ENCODE results near the gene STX5. TPM values are rescaled to one million over a fixed set of nuclear protein-coding genes. Genes with fewer than 3 reads are reported as not detected.

STX5 gene
- total and polyA plus RNA-seq, 7 donors = 27.1 to 37.8 (median 30.7) TPM

DNA sequence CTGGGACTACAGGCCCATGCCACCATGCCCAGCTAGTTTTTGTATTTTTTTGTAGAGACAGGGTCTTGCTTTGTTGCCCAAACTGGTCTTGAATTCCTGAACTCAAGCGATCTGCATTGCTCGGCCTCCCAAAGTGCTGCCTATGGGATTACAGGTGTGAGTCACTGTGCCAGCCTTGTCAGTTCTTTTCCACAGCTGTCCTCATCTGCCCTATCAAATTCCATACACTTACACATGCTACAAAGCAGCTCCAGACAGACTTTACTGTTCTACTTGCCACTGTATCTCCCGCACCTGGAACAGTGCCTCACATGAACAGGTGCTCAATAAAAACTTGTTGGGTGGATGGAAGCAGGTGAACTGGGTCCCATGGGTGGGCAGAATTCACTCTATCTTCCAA, 8.2 kb downstream of the STX5 start:
- TF ChIP-seq EP300 (IDR thresholded peaks at IDR 0.05) = no peak
- no peak for TF ChIP-seq POLR2A (IDR thresholded peaks at IDR 0.05)
- TF ChIP-seq POLR2AphosphoS5 (IDR thresholded peaks at IDR 0.05) = no peak
- TF ChIP-seq, protein P1, sequence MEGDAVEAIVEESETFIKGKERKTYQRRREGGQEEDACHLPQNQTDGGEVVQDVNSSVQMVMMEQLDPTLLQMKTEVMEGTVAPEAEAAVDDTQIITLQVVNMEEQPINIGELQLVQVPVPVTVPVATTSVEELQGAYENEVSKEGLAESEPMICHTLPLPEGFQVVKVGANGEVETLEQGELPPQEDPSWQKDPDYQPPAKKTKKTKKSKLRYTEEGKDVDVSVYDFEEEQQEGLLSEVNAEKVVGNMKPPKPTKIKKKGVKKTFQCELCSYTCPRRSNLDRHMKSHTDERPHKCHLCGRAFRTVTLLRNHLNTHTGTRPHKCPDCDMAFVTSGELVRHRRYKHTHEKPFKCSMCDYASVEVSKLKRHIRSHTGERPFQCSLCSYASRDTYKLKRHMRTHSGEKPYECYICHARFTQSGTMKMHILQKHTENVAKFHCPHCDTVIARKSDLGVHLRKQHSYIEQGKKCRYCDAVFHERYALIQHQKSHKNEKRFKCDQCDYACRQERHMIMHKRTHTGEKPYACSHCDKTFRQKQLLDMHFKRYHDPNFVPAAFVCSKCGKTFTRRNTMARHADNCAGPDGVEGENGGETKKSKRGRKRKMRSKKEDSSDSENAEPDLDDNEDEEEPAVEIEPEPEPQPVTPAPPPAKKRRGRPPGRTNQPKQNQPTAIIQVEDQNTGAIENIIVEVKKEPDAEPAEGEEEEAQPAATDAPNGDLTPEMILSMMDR (IDR thresholded peaks at IDR 0.05) = no peak
- intact Hi-C loops (cut with DNase I) = no loop called here
- Histone ChIP-seq H3K4me1 (peaks cover 0 to 7% (median 3%) of the 10 kb centered on the region in 4 donors), H3K9me3 (no peaks in the 10 kb centered on the region), H3K27me3 (no peaks in the 10 kb centered on the region), H3K36me3 (peaks cover 62 to 99% (median 78%) of the 10 kb centered on the region in 4 donors), H3K4me3 (no peak overlapping the region), H3K27ac (no peak overlapping the region)
- WGBS, 2 donors = 93 to 96% methylated on average over 3 of the region's 3 CpGs
- no peak for DNase-seq

DNA sequence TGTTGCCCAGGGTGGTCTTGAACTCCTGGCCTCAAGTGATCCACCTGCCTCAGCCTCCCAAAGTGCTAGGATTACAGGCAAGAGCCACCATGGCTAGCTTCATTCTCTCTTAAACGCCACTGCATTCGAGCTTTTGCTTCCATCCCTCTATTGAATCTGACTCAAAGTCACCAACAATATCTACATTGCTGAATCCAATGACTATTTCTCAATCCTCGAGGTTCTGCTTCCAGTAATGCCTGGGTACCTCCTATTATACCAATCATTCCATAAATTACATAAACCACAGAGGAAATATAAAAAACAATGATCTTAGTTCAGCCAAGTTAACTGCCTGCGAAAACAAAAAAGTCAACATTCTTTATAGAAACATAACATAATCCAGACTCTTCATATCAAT, 14.7 kb downstream of the STX5 start:
- no peak overlapping the region for H3K27ac ChIP-seq

DNA sequence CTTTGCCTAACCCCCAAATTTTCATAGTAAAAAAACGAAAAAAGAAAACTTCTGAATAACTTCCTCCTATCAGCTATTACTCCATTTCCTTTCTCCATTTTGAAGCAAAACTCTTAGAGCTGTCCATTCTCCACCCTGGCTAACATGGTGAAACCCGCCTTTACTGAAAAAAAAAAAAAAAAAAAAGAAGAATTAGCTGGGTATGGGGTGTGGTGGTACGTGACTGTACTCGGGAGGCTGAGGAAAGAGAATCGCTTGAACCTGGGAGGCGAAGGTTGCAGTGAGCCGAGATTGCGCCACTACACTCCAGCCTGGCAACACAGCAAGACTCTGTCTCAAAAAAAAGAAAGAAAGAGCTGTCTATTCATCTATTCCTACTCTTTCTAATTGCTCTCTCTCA, 15.3 kb downstream of the STX5 start:
- WGBS, 2 donors = 89% methylated on average over 8 of the region's 8 CpGs
- Histone ChIP-seq H3K36me3 (peaks cover 15 to 76% (median 26%) of the 10 kb centered on the region in 4 donors), H3K4me3 (no peak overlapping the region), H3K27ac (no peak overlapping the region), H3K4me1 (no peaks in the 10 kb centered on the region), H3K9me3 (no peaks in the 10 kb centered on the region), H3K27me3 (no peaks in the 10 kb centered on the region)
- TF ChIP-seq POLR2AphosphoS5 (IDR thresholded peaks at IDR 0.05) (no peak), POLR2A (IDR thresholded peaks at IDR 0.05) (no peak), EP300 (IDR thresholded peaks at IDR 0.05) (no peak)
- TF ChIP-seq, protein P1 (IDR thresholded peaks at IDR 0.05) = no peak
- intact Hi-C loops (cut with DNase I) = no loop called here
- DNase-seq = no peak

More for the DNA sequence above, 14.7 kb downstream of the STX5 start:
- no peaks in the 10 kb centered on the region for H3K27me3 ChIP-seq
- peaks cover 15 to 82% (median 32%) of the 10 kb centered on the region in 4 donors for H3K36me3 ChIP-seq
- no peak overlapping the region for H3K4me3 ChIP-seq
- WGBS, 2 donors = 93 to 95% methylated on average over 4 of the region's 4 CpGs
- intact Hi-C loops (cut with DNase I) = no loop called here
- H3K4me1 ChIP-seq = no peaks in the 10 kb centered on the region
- H3K9me3 ChIP-seq = no peaks in the 10 kb centered on the region
- TF ChIP-seq POLR2AphosphoS5 (IDR thresholded peaks at IDR 0.05) (no peak), EP300 (IDR thresholded peaks at IDR 0.05) (no peak), POLR2A (IDR thresholded peaks at IDR 0.05) (no peak)
- TF ChIP-seq, protein P1 (IDR thresholded peaks at IDR 0.05) = no peak
- no peak for DNase-seq

DNA sequence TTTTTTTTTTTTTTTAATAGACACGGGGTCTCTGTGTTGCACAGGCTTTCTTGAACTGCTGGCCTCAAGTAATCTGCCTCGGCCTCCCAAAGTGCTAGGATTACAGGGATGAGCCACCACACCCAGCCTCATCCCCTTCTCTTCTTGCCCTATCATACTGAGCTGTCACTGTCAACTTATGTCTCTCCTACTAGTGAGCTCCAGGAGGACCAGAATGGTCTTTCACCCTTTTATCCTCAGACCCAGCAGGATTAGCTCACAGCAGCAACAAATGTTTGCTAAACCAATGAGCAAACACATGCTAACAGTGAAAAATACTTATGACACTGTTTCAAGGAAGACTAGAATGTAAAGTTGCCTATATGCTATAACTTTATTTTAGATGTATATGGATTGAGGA, 20.2 kb downstream of the STX5 start:
- H3K9me3 ChIP-seq = no peaks in the 10 kb centered on the region
- no peak overlapping the region for H3K4me3 ChIP-seq
- no peaks in the 10 kb centered on the region for H3K27me3 ChIP-seq
- no peak for DNase-seq
- no peak overlapping the region for H3K27ac ChIP-seq
- WGBS, 2 donors = 84 to 89% methylated on average over 2 of the region's 2 CpGs
- TF ChIP-seq EP300 (IDR thresholded peaks at IDR 0.05) = no peak
- TF ChIP-seq, protein P1 (IDR thresholded peaks at IDR 0.05) = no peak
- no peak for TF ChIP-seq POLR2A (IDR thresholded peaks at IDR 0.05)
- TF ChIP-seq POLR2AphosphoS5 (IDR thresholded peaks at IDR 0.05) = no peak
- H3K4me1 ChIP-seq = no peaks in the 10 kb centered on the region
- intact Hi-C loops (cut with DNase I) = no loop called here
- peaks cover 0 to 34% (median 2%) of the 10 kb centered on the region in 4 donors for H3K36me3 ChIP-seq

DNA sequence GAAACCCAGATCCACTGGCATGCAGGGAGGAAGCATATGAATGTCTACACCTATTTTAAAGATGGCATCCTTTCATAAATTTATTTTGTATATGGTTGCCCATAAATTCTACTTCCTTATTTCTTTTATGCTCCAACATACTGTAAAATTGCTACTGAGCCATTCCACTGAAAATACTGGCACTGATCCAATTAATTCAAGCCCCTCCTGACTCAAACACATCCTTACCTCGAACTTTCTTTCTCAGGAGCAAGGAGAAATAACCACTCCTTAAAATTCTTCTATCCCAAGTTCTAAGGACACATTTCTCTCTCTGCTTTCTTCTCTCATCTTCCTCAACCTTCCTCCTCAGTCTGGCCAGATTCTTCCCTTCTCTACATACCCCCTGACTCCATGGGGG, 21.1 kb downstream of the STX5 start:
- Histone ChIP-seq H3K36me3 (peaks cover 0 to 25% (median 2%) of the 10 kb centered on the region in 4 donors), H3K27me3 (no peaks in the 10 kb centered on the region), H3K9me3 (no peaks in the 10 kb centered on the region), H3K4me3 (no peak overlapping the region), H3K4me1 (peaks cover 0 to 8% (median 4%) of the 10 kb centered on the region in 4 donors), H3K27ac (no peak overlapping the region)
- intact Hi-C loops (cut with DNase I) = no loop called here
- DNase-seq = no peak
- TF ChIP-seq EP300 (IDR thresholded peaks at IDR 0.05) (no peak), POLR2A (IDR thresholded peaks at IDR 0.05) (no peak), POLR2AphosphoS5 (IDR thresholded peaks at IDR 0.05) (no peak)
- TF ChIP-seq, protein P1 (IDR thresholded peaks at IDR 0.05) = no peak
- 3 to 34% methylated on average over 1 of the region's 1 CpG for WGBS, 2 donors

Measured in sigmoid colon (tissue), 7 donors.